TTC549 (cell line): ENCODE measurements around the gene RAPGEF2.
"Not testable (repeated sequence)": the region's sequence is repeated elsewhere in the genome, so short reads cannot be mapped to it uniquely, and the experiment has no call there.

Experiments used
- FAIRE-seq: peaks from 2 replicates; lab custom pipeline; 2012; peaks lifted over from hg19 to GRCh38; lab: Jason Lieb, UNC

The RAPGEF2 gene

GRCh38 chr4:159102622-159103383, at the start of gene RAPGEF2:
RAPGEF2 (plus strand) TSS chr4:159103079; CDS start chr4:159104163, 1,084 bp downstream.
- no peak for FAIRE-seq

GRCh38 chr4:159055833-159056232, 47.0 kb upstream of the RAPGEF2 start:
- no peak for FAIRE-seq

- FAIRE-seq = no peak
Measured at GRCh38 chr4:159060161-159060560, 42.7 kb upstream of the RAPGEF2 start.

- no peak for FAIRE-seq
Measured at GRCh38 chr4:159062381-159062780, 40.5 kb upstream of the RAPGEF2 start.

GRCh38 chr4:159065513-159066240, 37.2 kb upstream of the RAPGEF2 start:
- no peak for FAIRE-seq

- FAIRE-seq = not testable (repeated sequence)
Measured at GRCh38 chr4:159068139-159068538, 34.7 kb upstream of the RAPGEF2 start.

GRCh38 chr4:159069922-159070321, 33.0 kb upstream of the RAPGEF2 start:
- FAIRE-seq = no peak

- no peak for FAIRE-seq
Measured at GRCh38 chr4:159070742-159071141, 32.1 kb upstream of the RAPGEF2 start.

- FAIRE-seq = no peak
Measured at GRCh38 chr4:159071178-159071968, 31.5 kb upstream of the RAPGEF2 start.

- no peak for FAIRE-seq
Measured at GRCh38 chr4:159071969-159072765, 30.7 kb upstream of the RAPGEF2 start.

- FAIRE-seq = no peak
Measured at GRCh38 chr4:159075531-159075932, 27.3 kb upstream of the RAPGEF2 start.

- not testable (repeated sequence) for FAIRE-seq
Measured at GRCh38 chr4:159077018-159077417, 25.9 kb upstream of the RAPGEF2 start.

GRCh38 chr4:159077702-159078495, 25.0 kb upstream of the RAPGEF2 start:
- FAIRE-seq = no peak

GRCh38 chr4:159079074-159079473, 23.8 kb upstream of the RAPGEF2 start:
- no peak for FAIRE-seq

GRCh38 chr4:159086606-159087005, 16.3 kb upstream of the RAPGEF2 start:
- FAIRE-seq = no peak

- no peak for FAIRE-seq
Measured at GRCh38 chr4:159090255-159090654, 12.6 kb upstream of the RAPGEF2 start.

- FAIRE-seq = not testable (repeated sequence)
Measured at GRCh38 chr4:159094156-159094555, 8.7 kb upstream of the RAPGEF2 start.

- FAIRE-seq = no peak
Measured at GRCh38 chr4:159096434-159096833, 6.4 kb upstream of the RAPGEF2 start.

- FAIRE-seq = no peak
Measured at GRCh38 chr4:159097144-159097543, 5.7 kb upstream of the RAPGEF2 start.

- no peak for FAIRE-seq
Measured at GRCh38 chr4:159097785-159098184, 5.1 kb upstream of the RAPGEF2 start.

GRCh38 chr4:159098482-159099127, 4.3 kb upstream of the RAPGEF2 start:
- no peak for FAIRE-seq
